ENCODE measurements around the gene PNMA8B. TPM values are rescaled to one million over a fixed set of nuclear protein-coding genes. Genes with fewer than 3 reads are reported as not detected.

The PNMA8B gene
- total and polyA plus RNA-seq, 7 donors = 0.16 to 0.52 (median 0.34) TPM

DNA sequence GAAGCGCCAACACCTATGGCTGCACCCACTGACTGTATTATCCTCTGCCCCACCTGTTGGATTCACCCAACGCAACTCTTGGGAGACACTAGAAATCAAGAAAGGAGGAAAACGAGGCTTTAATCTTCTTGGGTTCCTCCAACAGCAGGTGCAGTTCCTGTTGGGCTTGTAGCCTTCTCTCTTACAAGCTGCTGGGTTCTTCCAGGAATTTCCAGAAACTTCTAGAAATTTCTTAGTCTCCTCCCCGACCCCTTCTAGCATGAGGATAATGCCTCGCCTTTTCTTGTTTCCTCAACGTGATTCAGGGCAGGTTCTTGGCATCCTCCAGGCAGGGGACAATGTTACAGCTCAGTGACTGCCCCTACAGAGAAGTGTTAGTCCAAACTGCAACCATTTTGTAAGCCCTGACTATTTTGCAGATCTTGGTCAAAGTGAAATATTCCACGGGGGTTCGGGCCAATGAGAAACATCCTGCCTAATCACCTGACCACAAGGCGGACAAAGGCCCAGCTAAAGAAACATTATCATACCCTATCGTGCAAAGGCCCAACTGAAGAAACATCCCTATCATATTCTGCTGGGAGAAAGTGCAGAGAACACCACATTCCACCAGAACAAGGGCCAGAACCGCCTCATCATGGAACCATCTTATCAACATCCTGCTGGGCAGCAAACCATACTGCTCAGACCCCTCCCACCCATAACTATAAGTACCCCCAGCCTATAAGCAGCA lies 23.7 kb downstream of the PNMA8B start:
- Histone ChIP-seq H3K4me3 (peak overlapping the region; percentile 56), H3K27me3 (ENCODE audit: insufficient read depth in 3 of 3, low read length in 2 of 3) (peaks cover 0 to 35% (median 17%) of the 10 kb centered on the region in 3 donors), H3K4me1 (peaks cover 3% of the 10 kb centered on the region), H3K27ac (peak overlapping the region; percentile 6), H3K36me3 (ENCODE audit: insufficient read depth in 1 of 2, low read depth in 1 of 2) (no peaks in the 10 kb centered on the region), H3K9me3 (no peaks in the 10 kb centered on the region)
- no peak for DNase-seq
- 43 to 49% (median 47%) methylated on average over 11 of the region's 11 CpGs for WGBS, 3 donors
- ATAC-seq = no peak
- TF ChIP-seq, protein P1, sequence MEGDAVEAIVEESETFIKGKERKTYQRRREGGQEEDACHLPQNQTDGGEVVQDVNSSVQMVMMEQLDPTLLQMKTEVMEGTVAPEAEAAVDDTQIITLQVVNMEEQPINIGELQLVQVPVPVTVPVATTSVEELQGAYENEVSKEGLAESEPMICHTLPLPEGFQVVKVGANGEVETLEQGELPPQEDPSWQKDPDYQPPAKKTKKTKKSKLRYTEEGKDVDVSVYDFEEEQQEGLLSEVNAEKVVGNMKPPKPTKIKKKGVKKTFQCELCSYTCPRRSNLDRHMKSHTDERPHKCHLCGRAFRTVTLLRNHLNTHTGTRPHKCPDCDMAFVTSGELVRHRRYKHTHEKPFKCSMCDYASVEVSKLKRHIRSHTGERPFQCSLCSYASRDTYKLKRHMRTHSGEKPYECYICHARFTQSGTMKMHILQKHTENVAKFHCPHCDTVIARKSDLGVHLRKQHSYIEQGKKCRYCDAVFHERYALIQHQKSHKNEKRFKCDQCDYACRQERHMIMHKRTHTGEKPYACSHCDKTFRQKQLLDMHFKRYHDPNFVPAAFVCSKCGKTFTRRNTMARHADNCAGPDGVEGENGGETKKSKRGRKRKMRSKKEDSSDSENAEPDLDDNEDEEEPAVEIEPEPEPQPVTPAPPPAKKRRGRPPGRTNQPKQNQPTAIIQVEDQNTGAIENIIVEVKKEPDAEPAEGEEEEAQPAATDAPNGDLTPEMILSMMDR (IDR thresholded peaks at IDR 0.05) = no peak
- intact Hi-C loops (cut with DNase I) = no loop called here

DNA sequence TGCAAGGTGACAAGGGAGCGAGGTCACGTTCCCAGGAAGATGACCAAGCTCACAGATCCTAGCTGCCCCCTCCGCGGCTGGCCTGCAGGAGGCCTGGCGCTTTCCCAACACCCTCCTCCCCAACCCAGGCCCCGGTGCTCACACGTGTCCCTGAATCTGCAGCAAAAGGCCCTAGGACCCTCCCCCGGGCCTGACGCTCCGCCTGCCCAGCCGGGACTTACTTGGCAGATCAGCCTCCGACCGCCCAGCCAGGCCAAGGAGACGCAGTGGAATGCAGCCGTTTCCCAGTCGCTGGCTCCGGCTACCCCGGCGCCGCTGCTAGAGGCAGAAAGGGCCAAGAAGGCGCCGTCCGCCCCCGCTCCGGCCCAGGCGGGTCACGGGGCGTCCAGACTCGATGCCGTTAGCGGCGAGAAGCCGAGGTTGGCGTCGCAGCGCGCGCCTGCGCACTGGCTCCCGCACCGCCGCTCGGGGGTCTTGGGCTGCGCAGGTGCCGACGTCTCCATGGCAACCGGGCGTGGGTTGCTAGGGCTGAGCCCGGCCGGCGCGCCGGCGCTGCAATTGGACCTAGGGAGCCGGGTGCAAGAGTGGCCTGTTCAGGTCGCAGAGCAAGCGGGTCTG lies 24.4 kb downstream of the PNMA8B start, which contains the start of gene PNMA8A:
Gene PNMA8A (minus strand): TSS at position 448 of the 618 bp plus-strand sequence. CDS start 528 bp downstream, outside the sequence.
- H3K27me3 ChIP-seq (ENCODE audit: insufficient read depth in 3 of 3, low read length in 2 of 3) = peaks cover 0 to 32% (median 17%) of the 10 kb centered on the region in 3 donors
- TF ChIP-seq, protein P1 (IDR thresholded peaks at IDR 0.05) = no peak
- H3K9me3 ChIP-seq = no peaks in the 10 kb centered on the region
- peak within 1 kb of the TSS; percentile 6 for H3K27ac ChIP-seq
- DNase-seq (peak; percentile 79 to 83), ATAC-seq (peak; percentile 73 to 85 (median 82))
- H3K4me1 ChIP-seq = peaks cover 3% of the 10 kb centered on the region
- H3K4me3 ChIP-seq = peak within 1 kb of the TSS; percentile 56
- intact Hi-C loops (cut with DNase I) = no loop called here
- 2 to 3% (median 2%) methylated on average over 55 to 57 of the region's 57 CpGs for WGBS, 3 donors
- no peaks in the 10 kb centered on the region for H3K36me3 ChIP-seq (ENCODE audit: insufficient read depth in 1 of 2, low read depth in 1 of 2)

DNA sequence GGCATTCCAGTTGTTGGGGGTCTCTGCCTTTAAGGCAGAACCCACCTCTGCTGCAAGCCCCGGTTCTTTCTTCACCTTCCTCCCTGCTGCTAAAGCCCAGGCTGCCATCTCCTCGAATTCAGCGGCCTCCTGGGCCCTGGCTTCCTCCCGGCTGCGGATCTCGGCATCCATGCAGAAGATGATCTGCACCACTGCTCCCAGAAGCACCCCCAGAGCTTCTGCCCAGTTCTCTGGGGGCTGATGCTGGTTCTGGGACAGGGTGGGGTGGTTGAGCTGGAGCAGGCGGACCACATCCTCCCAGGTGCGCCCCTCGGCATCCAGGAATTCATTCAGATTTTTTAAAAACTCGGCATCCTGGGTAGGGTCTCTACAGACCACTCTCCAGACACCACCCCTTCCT lies 25.3 kb downstream of the PNMA8B start:
- TF ChIP-seq, protein P1 (IDR thresholded peaks at IDR 0.05) = no peak
- no peak overlapping the region for H3K27ac ChIP-seq
- H3K4me3 ChIP-seq = no peak overlapping the region
- H3K36me3 ChIP-seq (ENCODE audit: insufficient read depth in 1 of 2, low read depth in 1 of 2) = no peaks in the 10 kb centered on the region
- peaks cover 0 to 32% (median 17%) of the 10 kb centered on the region in 3 donors for H3K27me3 ChIP-seq (ENCODE audit: insufficient read depth in 3 of 3, low read length in 2 of 3)
- ATAC-seq = no peak
- H3K9me3 ChIP-seq = no peaks in the 10 kb centered on the region
- H3K4me1 ChIP-seq = peaks cover 3% of the 10 kb centered on the region
- no peak for DNase-seq
- intact Hi-C loops (cut with DNase I) = no loop called here
- WGBS, 3 donors = 77 to 86% (median 84%) methylated on average over 10 of the region's 10 CpGs

DNA sequence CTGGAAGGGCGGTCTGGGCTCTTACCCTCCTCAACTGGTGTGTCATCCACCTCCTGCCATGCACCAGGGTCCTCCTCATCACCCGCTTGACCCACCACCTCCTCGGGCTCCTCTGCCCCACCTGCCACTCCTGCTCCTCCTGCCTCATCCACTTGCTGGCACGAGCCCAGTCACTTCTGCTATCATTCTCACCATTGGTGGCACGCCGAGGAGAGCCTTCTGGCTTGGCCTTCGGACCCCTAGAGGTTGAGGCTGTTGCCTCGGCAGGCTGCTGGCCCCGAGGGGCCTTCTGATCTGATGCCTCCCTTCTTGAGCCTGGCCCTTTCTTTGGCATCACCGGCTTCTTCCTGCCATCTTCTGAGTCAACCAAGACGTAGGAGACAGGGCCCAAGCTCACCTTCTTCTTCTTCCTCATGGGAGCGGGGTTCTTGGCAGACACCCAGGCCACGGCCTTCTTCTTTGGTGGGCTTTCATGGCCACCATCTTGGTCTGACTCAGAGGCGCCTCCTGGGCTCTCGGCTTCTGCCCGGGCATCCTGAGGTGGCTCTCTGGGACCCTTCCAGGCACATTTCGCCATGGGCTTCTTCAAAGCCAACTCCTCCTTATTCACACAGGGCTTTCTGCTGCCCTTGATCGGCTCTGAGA lies 26.0 kb downstream of the PNMA8B start:
- TF ChIP-seq, protein P1 (IDR thresholded peaks at IDR 0.05) = no peak
- no peak for DNase-seq
- Histone ChIP-seq H3K27me3 (ENCODE audit: insufficient read depth in 3 of 3, low read length in 2 of 3) (peaks cover 0 to 35% (median 17%) of the 10 kb centered on the region in 3 donors), H3K9me3 (no peaks in the 10 kb centered on the region), H3K27ac (no peak overlapping the region), H3K36me3 (ENCODE audit: insufficient read depth in 1 of 2, low read depth in 1 of 2) (no peaks in the 10 kb centered on the region), H3K4me3 (no peak overlapping the region), H3K4me1 (peaks cover 3% of the 10 kb centered on the region)
- intact Hi-C loops (cut with DNase I) = no loop called here
- no peak for ATAC-seq
- 95 to 98% (median 96%) methylated on average over 18 of the region's 18 CpGs for WGBS, 3 donors

Measured in psoas muscle (tissue), 8 donors.